MM.1S (cell line): ENCODE results near the gene PLD4.

Experiments used
- CTCF ChIP-seq: fragments of 300-600 bp; sonication (generic); IDR thresholded peaks from 2 replicates; pipeline ENCODE4 v1.5.1; 2016; ENCODE audit warnings: antibody characterized with exemption, low read length, mixed read lengths
- EZH2 ChIP-seq: fragments of 300-600 bp; sonication (generic); optimal IDR thresholded peaks from 2 replicates; pipeline ENCODE3; 2017; ENCODE audit warnings: low read depth, mild to moderate bottlenecking, antibody characterized with exemption, low read length, mixed read lengths

GRCh38 chr14:104885973-104886689 is 38.5 kb upstream of the PLD4 start:
- no peak for TF ChIP-seq CTCF
- TF ChIP-seq EZH2, result no peak
